Mesothelial cell of epicardium (in vitro differentiated cells): ENCODE results near the gene PDK3. TPM values are rescaled to one million over a fixed set of nuclear protein-coding genes. Genes with fewer than 3 reads are reported as not detected.

Source experiments
- DNase-seq, 2 experiments: peaks; one replicate each; pipeline ENCODE4 v3.0.0; 2021; ENCODE audit warnings: low spot score in 2 of 2; ENCODE audit not compliant: unreplicated experiment in 2 of 2
- H3K27ac Mint-ChIP-seq: 2 replicates; pipeline ENCODE4 v1.8.0; 2021; ENCODE audit warnings: mixed read lengths
- H3K27me3 Mint-ChIP-seq: 2 replicates; pipeline ENCODE4 v1.8.0; 2021; ENCODE audit warnings: low read depth, mixed read lengths
- H3K36me3 Mint-ChIP-seq: 2 replicates; pipeline ENCODE4 v1.8.0; 2021; ENCODE audit warnings: mixed read lengths
- H3K4me1 Mint-ChIP-seq: 2 replicates; pipeline ENCODE4 v1.8.0; 2021; ENCODE audit warnings: mixed read lengths
- H3K4me3 Mint-ChIP-seq: 2 replicates; pipeline ENCODE4 v1.8.0; 2021; ENCODE audit warnings: mild to moderate bottlenecking, moderate library complexity, mixed read lengths
- H3K9me3 Mint-ChIP-seq: 2 replicates; pipeline ENCODE4 v1.8.0; 2021; ENCODE audit warnings: mixed read lengths
- CTCF ChIP-seq: fragments of 200-600 bp; sonication (generic); IDR thresholded peaks from one replicate; pipeline ENCODE4 v1.5.0; 2021; ENCODE audit warnings: antibody characterized with exemption; ENCODE audit not compliant: unreplicated experiment
- total RNA-seq: library from RNA; stranded (reverse); gene quantifications from 3 replicates; pipeline ENCODE4 v1.2.1, GENCODE V29; 2021

The PDK3 gene
- total RNA-seq, 1 donor from 2014 or later, result 25.5 TPM

GRCh38 chrX:24426340-24426913, 38.7 kb upstream of the PDK3 start:
- H3K27me3 Mint-ChIP-seq, result no peaks in the 10 kb centered on the region

GRCh38 chrX:24426921-24427746, 38.0 kb upstream of the PDK3 start:
- Mint-ChIP-seq H3K27me3 (peaks cover 3% of the 10 kb centered on the region), H3K36me3 (no peaks in the 10 kb centered on the region), H3K4me1 (no peaks in the 10 kb centered on the region), H3K4me3 (no peak overlapping the region), H3K9me3 (no peaks in the 10 kb centered on the region), H3K27ac (no peak overlapping the region)
- TF ChIP-seq CTCF, result no peak
- no peak for DNase-seq

More at GRCh38 chrX:24426340-24426913, 38.7 kb upstream of the PDK3 start:
- no peaks in the 10 kb centered on the region for H3K4me1 Mint-ChIP-seq
- peaks cover under 1% of the 10 kb centered on the region for H3K9me3 Mint-ChIP-seq
- no peak for TF ChIP-seq CTCF
- H3K4me3 Mint-ChIP-seq, result no peak overlapping the region
- no peak for DNase-seq
- H3K36me3 Mint-ChIP-seq, result no peaks in the 10 kb centered on the region
- H3K27ac Mint-ChIP-seq, result no peak overlapping the region

- peaks cover 4% of the 10 kb centered on the region for H3K9me3 Mint-ChIP-seq
- H3K4me3 Mint-ChIP-seq, result no peak overlapping the region
- no peak for TF ChIP-seq CTCF
- peaks cover 9% of the 10 kb centered on the region for H3K27me3 Mint-ChIP-seq
- H3K27ac Mint-ChIP-seq, result no peak overlapping the region
- DNase-seq, result no peak
- no peaks in the 10 kb centered on the region for H3K36me3 Mint-ChIP-seq
- H3K4me1 Mint-ChIP-seq, result no peaks in the 10 kb centered on the region
These were observed 37.4 kb upstream of the PDK3 start for GRCh38 chrX:24427747-24428019.

- Mint-ChIP-seq H3K4me3 (no peak overlapping the region), H3K4me1 (no peaks in the 10 kb centered on the region), H3K27me3 (peaks cover 9% of the 10 kb centered on the region), H3K27ac (no peak overlapping the region), H3K9me3 (peaks cover 7% of the 10 kb centered on the region), H3K36me3 (no peaks in the 10 kb centered on the region)
- DNase-seq, result no peak
- no peak for TF ChIP-seq CTCF
These were observed 36.6 kb upstream of the PDK3 start for GRCh38 chrX:24428516-24428915.

GRCh38 chrX:24435060-24435459, 30.0 kb upstream of the PDK3 start:
- Mint-ChIP-seq H3K4me1 (no peaks in the 10 kb centered on the region), H3K27ac (no peak overlapping the region), H3K4me3 (no peak overlapping the region), H3K9me3 (peaks cover 7% of the 10 kb centered on the region), H3K36me3 (no peaks in the 10 kb centered on the region), H3K27me3 (peaks cover 44% of the 10 kb centered on the region)
- no peak for DNase-seq
- TF ChIP-seq CTCF, result no peak
